Lower lobe of right lung (tissue), 2 donors: ENCODE data around the gene HNRNPK. TPM values are rescaled to one million over a fixed set of nuclear protein-coding genes. Genes with fewer than 3 reads are reported as not detected.
A peak's percentile ranks its signal among the peaks of the same experiment; 100 is the strongest.

ENCODE experiments used
- ATAC-seq, 2 donors: fragments of 200-7000 bp; cut with Tn5 transposase; one replicate each; pipeline ENCODE4 v1.9.1; 2020 to 2022; ENCODE audit warnings: mild to moderate bottlenecking in 2 of 2, moderate library complexity in 2 of 2
- DNase-seq: peaks from one replicate; pipeline ENCODE4 v3.0.0-alpha.2; 2020
- H3K27ac ChIP-seq: fragments of 200-600 bp; one replicate; pipeline ENCODE4 v1.8.0; 2022
- H3K27me3 ChIP-seq: fragments of 200-600 bp; one replicate; pipeline ENCODE4 v1.8.0; 2022; ENCODE audit warnings: low read depth
- H3K36me3 ChIP-seq: fragments of 200-600 bp; one replicate; pipeline ENCODE4 v1.8.0; 2022; ENCODE audit warnings: mild to moderate bottlenecking
- H3K4me1 ChIP-seq: fragments of 200-600 bp; one replicate; pipeline ENCODE4 v1.8.0; 2022
- H3K4me3 ChIP-seq: fragments of 200-600 bp; one replicate; pipeline ENCODE4 v1.8.0; 2022; ENCODE audit warnings: mild to moderate bottlenecking
- H3K9me3 ChIP-seq: fragments of 200-600 bp; one replicate; pipeline ENCODE4 v1.8.0; 2022
- intact Hi-C: fragments of 100-400 bp; cut with DNase I; formaldehyde crosslinking; loops from one replicate; pipeline ENCODE4 v1.11.0; 2022
- total RNA-seq: library from RNA; stranded (reverse); fragmentation: NEBNext Ultra II Directional; extraction: Animal tissue kit (Norgen Biotek cat#: 25700); gene quantifications from one replicate; pipeline ENCODE4 v1.2.1, GENCODE V29; 2021
- TF ChIP-seq, protein P1 (sequence below): fragments of 200-600 bp; IDR thresholded peaks from one replicate; pipeline ENCODE4 v1.8.0; 2022; ENCODE audit warnings: antibody characterized with exemption, mild to moderate bottlenecking
- donor health status: DM: no; HTN: yes; CAD: no; lungs with severe emphysema.

The HNRNPK gene
- total RNA-seq, 1 donor from 2014 or later: 390 TPM

- Histone ChIP-seq H3K27me3 (no peaks in the 10 kb centered on the region), H3K9me3 (no peaks in the 10 kb centered on the region), H3K4me1 (no peaks in the 10 kb centered on the region), H3K36me3 (no peaks in the 10 kb centered on the region), H3K27ac (no peak overlapping the region), H3K4me3 (no peak overlapping the region)
- intact Hi-C loops: no loop called here
- TF ChIP-seq, protein P1, sequence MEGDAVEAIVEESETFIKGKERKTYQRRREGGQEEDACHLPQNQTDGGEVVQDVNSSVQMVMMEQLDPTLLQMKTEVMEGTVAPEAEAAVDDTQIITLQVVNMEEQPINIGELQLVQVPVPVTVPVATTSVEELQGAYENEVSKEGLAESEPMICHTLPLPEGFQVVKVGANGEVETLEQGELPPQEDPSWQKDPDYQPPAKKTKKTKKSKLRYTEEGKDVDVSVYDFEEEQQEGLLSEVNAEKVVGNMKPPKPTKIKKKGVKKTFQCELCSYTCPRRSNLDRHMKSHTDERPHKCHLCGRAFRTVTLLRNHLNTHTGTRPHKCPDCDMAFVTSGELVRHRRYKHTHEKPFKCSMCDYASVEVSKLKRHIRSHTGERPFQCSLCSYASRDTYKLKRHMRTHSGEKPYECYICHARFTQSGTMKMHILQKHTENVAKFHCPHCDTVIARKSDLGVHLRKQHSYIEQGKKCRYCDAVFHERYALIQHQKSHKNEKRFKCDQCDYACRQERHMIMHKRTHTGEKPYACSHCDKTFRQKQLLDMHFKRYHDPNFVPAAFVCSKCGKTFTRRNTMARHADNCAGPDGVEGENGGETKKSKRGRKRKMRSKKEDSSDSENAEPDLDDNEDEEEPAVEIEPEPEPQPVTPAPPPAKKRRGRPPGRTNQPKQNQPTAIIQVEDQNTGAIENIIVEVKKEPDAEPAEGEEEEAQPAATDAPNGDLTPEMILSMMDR: no peak
- DNase-seq: no peak
- peak in 1 of 2 donors; percentile 63 for ATAC-seq
Measured at GRCh38 chr9:84002344-84002743, 22.3 kb upstream of the HNRNPK start.

GRCh38 chr9:84001621-84002020 lies 21.6 kb upstream of the HNRNPK start:
- Histone ChIP-seq H3K27me3 (no peaks in the 10 kb centered on the region), H3K27ac (no peak overlapping the region), H3K4me1 (no peaks in the 10 kb centered on the region), H3K9me3 (no peaks in the 10 kb centered on the region), H3K4me3 (no peak overlapping the region), H3K36me3 (no peaks in the 10 kb centered on the region)
- ATAC-seq (peak in 1 of 2 donors; percentile 29), DNase-seq (no peak)
- TF ChIP-seq, protein P1: no peak
- intact Hi-C loops: no loop called here

GRCh38 chr9:84000186-84000585 lies 20.2 kb upstream of the HNRNPK start:
- TF ChIP-seq, protein P1: no peak
- Histone ChIP-seq H3K36me3 (no peaks in the 10 kb centered on the region), H3K4me1 (no peaks in the 10 kb centered on the region), H3K4me3 (no peak overlapping the region), H3K27ac (no peak overlapping the region), H3K9me3 (no peaks in the 10 kb centered on the region), H3K27me3 (no peaks in the 10 kb centered on the region)
- no peak for DNase-seq
- ATAC-seq: no peak
- intact Hi-C loops: no loop called here

DNA sequence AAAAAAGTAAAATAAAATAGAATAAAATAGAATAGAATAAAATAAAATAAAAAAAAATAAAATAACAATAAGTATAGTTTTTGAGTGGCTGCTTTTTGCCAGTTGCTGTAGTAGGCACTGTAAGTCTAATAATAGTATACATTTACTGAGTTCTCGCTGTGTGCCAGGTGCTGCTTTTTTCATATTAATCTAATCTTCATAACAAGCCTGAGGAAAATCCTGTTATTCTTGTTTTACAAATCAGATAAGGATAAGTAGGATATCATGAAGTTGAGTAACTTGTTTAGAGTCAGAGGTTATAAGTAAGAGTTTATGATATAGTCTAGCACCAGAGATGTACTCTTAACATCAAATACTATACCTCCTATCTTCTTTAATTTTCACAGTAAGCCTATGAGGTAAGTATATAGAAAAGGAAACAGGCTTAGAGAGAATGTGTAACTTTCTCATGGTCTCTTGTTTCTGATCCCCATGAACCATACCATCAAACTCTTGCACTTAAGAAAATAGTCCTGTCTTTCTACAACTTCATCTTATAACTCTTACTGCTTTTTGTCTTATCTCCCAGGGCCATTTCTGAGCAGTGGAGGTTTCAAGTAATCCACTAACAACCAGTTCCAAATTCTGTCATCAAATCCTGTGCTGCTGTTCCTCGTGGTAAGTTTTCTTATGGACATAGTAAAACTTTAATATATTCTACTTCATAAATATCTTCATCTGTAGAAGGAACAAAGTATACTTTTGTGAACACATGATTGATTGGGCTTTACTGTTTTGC lies 19.3 kb upstream of the HNRNPK start:
- Histone ChIP-seq H3K4me1 (no peaks in the 10 kb centered on the region), H3K36me3 (no peaks in the 10 kb centered on the region), H3K27me3 (no peaks in the 10 kb centered on the region), H3K27ac (no peak overlapping the region), H3K4me3 (no peak overlapping the region), H3K9me3 (no peaks in the 10 kb centered on the region)
- ATAC-seq (no peak), DNase-seq (no peak)
- intact Hi-C loops: no loop called here
- TF ChIP-seq, protein P1: no peak

DNA sequence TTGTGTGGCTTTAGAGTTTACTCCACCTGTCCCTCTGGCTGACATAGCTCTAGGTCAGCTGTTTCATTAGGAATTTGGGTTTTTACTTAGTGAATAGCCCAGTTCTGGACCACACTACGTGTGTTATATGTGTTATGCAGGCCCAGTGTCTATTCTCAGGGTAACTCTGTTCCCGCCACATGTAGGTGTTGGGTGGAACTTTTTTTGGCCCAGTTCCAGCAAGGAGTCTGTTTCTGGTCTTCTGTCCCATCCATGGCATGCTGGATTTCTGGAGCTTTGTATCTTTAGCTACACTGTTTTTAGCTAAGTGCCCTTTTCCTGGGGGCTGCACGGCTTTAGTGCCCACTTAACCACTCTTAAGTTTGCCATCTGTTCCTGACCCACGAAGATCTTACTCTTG lies 16.1 kb upstream of the HNRNPK start:
- Histone ChIP-seq H3K9me3 (no peaks in the 10 kb centered on the region), H3K4me3 (no peak overlapping the region), H3K27ac (no peak overlapping the region), H3K27me3 (no peaks in the 10 kb centered on the region), H3K4me1 (no peaks in the 10 kb centered on the region), H3K36me3 (no peaks in the 10 kb centered on the region)
- intact Hi-C loops: no loop called here
- ATAC-seq: no peak
- TF ChIP-seq, protein P1: no peak
- DNase-seq: no peak
